Activated T-cell treated with anti-CD3 and anti-CD28 coated beads, Interleukin-2, amount 50 U/mL, for 72 hours (primary cell): ENCODE measurements around the gene MYO9B. TPM values are rescaled to one million over a fixed set of nuclear protein-coding genes. Genes with fewer than 3 reads are reported as not detected.
"Not testable (repeated sequence)": the region's sequence is repeated elsewhere in the genome, so short reads cannot be mapped to it uniquely, and the experiment has no call there.

Source experiments
- ATAC-seq, 2 donors: fragments of 150-1000 bp; cut with Tn5 transposase; replicated peaks in 1 of 2; 2 replicates each; pipeline ENCODE4 v1.10.0; 2021; ENCODE audit warnings: moderate library complexity in 2 of 2, mild to moderate bottlenecking in 1 of 2
- DNase-seq, 2 donors: peaks; one replicate each; pipeline ENCODE4 v3.0.0; 2021 to 2022; ENCODE audit warnings: mixed read lengths in 1 of 2
- H3K27ac Mint-ChIP-seq: one replicate; pipeline ENCODE4 v1.8.0; 2022; ENCODE audit warnings: mild to moderate bottlenecking, moderate library complexity, mixed read lengths
- H3K27me3 Mint-ChIP-seq: one replicate; pipeline ENCODE4 v1.8.0; 2022; ENCODE audit warnings: low read depth, mixed read lengths
- H3K36me3 Mint-ChIP-seq, 2 donors: one replicate each; pipeline ENCODE4 v1.8.0; 2022; ENCODE audit warnings: mixed read lengths in 2 of 2, mild to moderate bottlenecking in 1 of 2; ENCODE audit not compliant: insufficient read depth in 2 of 2
- H3K4me1 Mint-ChIP-seq: one replicate; pipeline ENCODE4 v1.8.0; 2022; ENCODE audit warnings: low read depth, mixed read lengths
- H3K4me3 Mint-ChIP-seq, 2 donors: one replicate each; pipeline ENCODE4 v1.8.0; 2022; ENCODE audit warnings: mild to moderate bottlenecking in 2 of 2, mixed read lengths in 2 of 2, moderate library complexity in 2 of 2
- H3K9me3 Mint-ChIP-seq, 2 donors: one replicate each; pipeline ENCODE4 v1.8.0; 2022; ENCODE audit warnings: mixed read lengths in 2 of 2
- total RNA-seq, 2 donors: library from RNA; stranded (reverse); gene quantifications; one replicate each; pipeline ENCODE4 v1.2.3, GENCODE V29; 2022

The MYO9B gene
- total RNA-seq, 2 donors from 2014 or later, result 106 to 135 TPM

DNA sequence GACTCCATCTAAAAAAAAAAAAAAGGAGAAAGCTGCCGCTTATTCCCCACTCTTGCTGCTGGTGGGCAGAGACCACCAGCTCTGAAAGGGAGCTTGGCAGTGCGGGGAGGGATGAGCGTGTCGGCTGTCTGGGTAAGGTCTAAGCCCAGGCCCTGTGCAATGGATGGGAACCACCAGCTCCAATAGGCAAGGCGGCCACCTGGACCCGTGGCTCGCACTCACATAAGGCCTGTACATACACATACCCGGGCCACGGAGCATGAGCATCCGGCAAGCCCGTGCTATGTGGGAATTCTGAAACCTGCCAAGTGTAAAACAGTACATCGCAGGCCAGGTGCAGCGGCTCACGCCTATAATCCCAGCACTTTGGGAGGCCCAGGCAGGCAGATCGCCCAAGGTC, 83.0 kb downstream of the MYO9B start:
- H3K4me3 Mint-ChIP-seq, result no peak overlapping the region
- H3K27ac Mint-ChIP-seq, result no peak overlapping the region
- DNase-seq (no peak), ATAC-seq (no peak)
- no peaks in the 10 kb centered on the region for H3K4me1 Mint-ChIP-seq
- H3K27me3 Mint-ChIP-seq, result no peaks in the 10 kb centered on the region
- peaks cover 13 to 19% of the 10 kb centered on the region in 2 donors for H3K36me3 Mint-ChIP-seq
- peaks cover 0 to 2% of the 10 kb centered on the region in 2 donors for H3K9me3 Mint-ChIP-seq

GRCh38 chr19:17159466-17160393, 84.2 kb downstream of the MYO9B start:
- no peak overlapping the region for H3K27ac Mint-ChIP-seq
- H3K9me3 Mint-ChIP-seq, result peaks cover 0 to 2% of the 10 kb centered on the region in 2 donors
- no peaks in the 10 kb centered on the region for H3K27me3 Mint-ChIP-seq
- ATAC-seq, result no peak
- H3K36me3 Mint-ChIP-seq, result peaks cover 17 to 28% of the 10 kb centered on the region in 2 donors
- no peak overlapping the region for H3K4me3 Mint-ChIP-seq
- DNase-seq, result no peak
- H3K4me1 Mint-ChIP-seq, result no peaks in the 10 kb centered on the region

DNA sequence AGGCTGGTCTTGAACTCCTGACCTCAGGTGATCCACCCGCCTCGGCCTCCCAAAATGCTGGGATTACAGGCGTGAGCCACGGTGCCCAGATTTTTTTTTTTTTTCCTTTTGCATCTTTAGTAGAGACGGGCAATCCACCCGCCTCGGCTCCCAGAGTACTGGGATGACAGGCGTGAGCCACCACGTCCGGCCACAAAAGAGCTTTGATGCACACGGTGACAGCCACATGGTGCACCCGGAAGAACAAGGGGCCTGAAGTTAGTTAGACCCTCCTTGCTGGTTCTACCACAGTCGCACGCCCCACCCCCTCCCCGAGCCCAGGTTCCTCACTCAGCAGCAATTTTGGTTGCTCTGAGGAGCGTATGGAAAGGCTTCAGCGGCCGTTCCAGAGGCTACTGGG, 85.3 kb downstream of the MYO9B start:
- H3K4me1 Mint-ChIP-seq, result no peaks in the 10 kb centered on the region
- peaks cover 0 to 2% of the 10 kb centered on the region in 2 donors for H3K9me3 Mint-ChIP-seq
- peak in 1 of 2 donors; percentile 10 for DNase-seq
- no peaks in the 10 kb centered on the region for H3K27me3 Mint-ChIP-seq
- H3K36me3 Mint-ChIP-seq, result peaks cover 17 to 28% of the 10 kb centered on the region in 2 donors
- peak in 1 of 2 donors; percentile 59 for ATAC-seq
- no peak overlapping the region for H3K4me3 Mint-ChIP-seq
- H3K27ac Mint-ChIP-seq, result no peak overlapping the region

- H3K27ac Mint-ChIP-seq, H3K4me3 Mint-ChIP-seq, H3K27me3 Mint-ChIP-seq, H3K9me3 Mint-ChIP-seq, H3K4me1 Mint-ChIP-seq, ATAC-seq, DNase-seq: not testable (repeated sequence)
- peaks cover 17 to 26% of the 10 kb centered on the region in 2 donors for H3K36me3 Mint-ChIP-seq
Observed at GRCh38 chr19:17162131-17162530, 86.6 kb downstream of the MYO9B start.

DNA sequence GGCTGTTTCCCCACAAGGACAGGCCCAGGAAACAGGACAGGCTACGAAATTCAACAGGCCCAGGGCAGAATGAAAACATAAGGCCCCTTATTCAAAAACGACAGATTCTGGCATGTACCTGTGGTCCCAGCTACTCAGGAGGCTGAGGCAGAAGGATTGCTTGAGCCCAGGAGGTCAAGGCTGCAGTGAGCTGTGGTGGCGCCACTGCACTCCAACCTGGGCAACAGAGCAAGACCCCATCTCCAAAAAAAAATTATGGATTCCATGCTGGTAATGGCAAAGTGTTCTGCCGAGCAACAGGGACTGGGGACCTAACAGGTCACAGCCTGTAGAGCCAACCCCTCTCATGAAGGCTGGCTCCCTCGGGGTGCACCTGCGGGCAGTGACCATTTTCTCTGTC, 87.0 kb downstream of the MYO9B start:
- no peak for DNase-seq
- Mint-ChIP-seq H3K4me1 (no peaks in the 10 kb centered on the region), H3K27ac (no peak overlapping the region), H3K27me3 (no peaks in the 10 kb centered on the region), H3K4me3 (no peak overlapping the region), H3K9me3 (peaks cover 0 to 2% of the 10 kb centered on the region in 2 donors), H3K36me3 (peaks cover 17 to 26% of the 10 kb centered on the region in 2 donors)
- ATAC-seq, result no peak

DNA sequence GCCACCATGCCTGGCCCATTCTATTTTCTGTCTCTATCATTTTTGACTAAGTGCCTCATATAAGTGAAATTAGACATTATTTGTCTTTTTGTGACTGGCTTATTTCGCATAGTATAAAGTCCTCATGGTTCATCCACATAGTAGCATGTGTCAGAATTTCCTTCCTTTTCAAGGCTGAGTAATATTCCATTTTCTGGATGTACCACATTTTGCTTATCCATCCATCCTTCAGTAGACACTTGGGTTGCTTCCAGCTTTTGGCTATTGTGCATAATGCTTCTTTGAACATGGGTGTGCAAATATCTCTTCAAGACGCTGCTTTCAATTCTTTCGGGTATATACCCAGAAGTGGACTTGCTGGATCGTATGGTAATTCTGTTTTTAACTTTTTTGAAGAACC, 88.1 kb downstream of the MYO9B start:
- peaks cover 20 to 26% of the 10 kb centered on the region in 2 donors for H3K36me3 Mint-ChIP-seq

DNA sequence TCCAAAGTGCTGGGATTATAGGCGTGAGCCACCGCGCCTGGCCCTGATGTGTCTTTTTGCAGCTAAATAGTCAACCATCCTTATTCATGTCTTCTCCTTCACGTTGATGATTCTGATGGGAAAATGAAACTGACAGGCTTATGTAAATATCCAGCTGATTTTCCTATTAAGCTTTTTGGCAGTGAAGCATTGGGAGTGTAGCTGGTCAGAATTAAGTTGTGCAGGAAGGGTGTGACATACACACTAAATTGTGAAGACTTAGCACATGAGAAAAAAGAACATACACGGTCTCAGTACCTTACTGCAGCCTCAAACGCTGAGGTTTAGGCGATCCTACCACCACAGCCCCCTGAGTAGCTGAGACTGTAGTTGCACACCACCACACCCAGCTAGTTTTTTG, 89.1 kb downstream of the MYO9B start:
- Mint-ChIP-seq H3K36me3 (peaks cover 22 to 30% of the 10 kb centered on the region in 2 donors), H3K4me1 (no peaks in the 10 kb centered on the region), H3K27ac (no peak overlapping the region), H3K4me3 (no peak overlapping the region), H3K27me3 (no peaks in the 10 kb centered on the region), H3K9me3 (peaks cover 0 to 2% of the 10 kb centered on the region in 2 donors)
- no peak for DNase-seq
- no peak for ATAC-seq

More for the DNA sequence above, 88.1 kb downstream of the MYO9B start:
- Mint-ChIP-seq H3K4me3 (no peak overlapping the region), H3K27me3 (no peaks in the 10 kb centered on the region), H3K27ac (no peak overlapping the region), H3K4me1 (no peaks in the 10 kb centered on the region), H3K9me3 (peaks cover 0 to 2% of the 10 kb centered on the region in 2 donors)
- ATAC-seq, result no peak
- DNase-seq, result no peak

- Mint-ChIP-seq H3K36me3 (peaks cover 18 to 30% of the 10 kb centered on the region in 2 donors), H3K9me3 (peaks cover 0 to 2% of the 10 kb centered on the region in 2 donors), H3K4me3 (no peak overlapping the region), H3K27ac (no peak overlapping the region), H3K4me1 (peaks cover 7% of the 10 kb centered on the region), H3K27me3 (no peaks in the 10 kb centered on the region)
- no peak for DNase-seq
- ATAC-seq, result no peak
Observed at GRCh38 chr19:17165715-17166114, 90.1 kb downstream of the MYO9B start.

DNA sequence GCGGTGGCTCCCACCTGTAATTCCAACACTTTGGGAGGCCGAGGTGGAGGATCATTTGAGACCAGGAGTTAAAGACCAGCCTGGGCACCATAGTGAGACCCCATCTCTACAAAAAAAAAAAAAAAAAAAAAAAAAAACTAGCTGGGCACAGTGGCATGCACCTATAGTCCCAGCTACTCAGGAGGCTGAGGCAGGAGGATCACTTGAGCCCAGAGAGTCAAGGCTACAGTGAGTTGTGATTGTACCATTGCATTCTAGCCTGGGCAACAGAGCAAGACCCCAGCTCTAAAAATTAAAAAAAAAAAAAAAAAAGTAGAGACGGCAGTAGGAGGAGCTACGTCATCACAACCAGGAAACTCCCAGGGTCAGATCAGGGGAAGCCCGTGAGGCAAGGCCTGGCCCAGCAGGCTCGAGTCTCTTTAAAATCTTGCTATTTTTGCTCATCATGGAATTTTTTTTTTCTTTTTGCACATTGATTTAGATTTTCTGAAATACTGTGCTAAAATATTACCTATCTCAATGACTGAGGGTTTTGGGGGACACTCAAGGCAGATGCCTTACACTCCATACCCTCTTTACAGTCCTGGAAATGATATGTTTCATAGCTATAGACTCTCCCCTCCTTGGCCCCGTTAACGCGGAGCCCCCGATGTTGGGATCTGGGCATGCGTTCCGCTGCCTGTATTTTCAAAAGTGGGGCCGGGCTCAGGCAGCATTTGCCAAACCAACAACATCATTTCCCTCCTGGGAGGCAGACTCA, 95.1 kb downstream of the MYO9B start:
- Mint-ChIP-seq H3K27ac (peak overlapping the region; percentile 81), H3K36me3 (peaks cover 11 to 16% of the 10 kb centered on the region in 2 donors), H3K27me3 (no peaks in the 10 kb centered on the region), H3K4me3 (no peak overlapping the region), H3K4me1 (peaks cover 24% of the 10 kb centered on the region), H3K9me3 (no peaks in the 10 kb centered on the region)
- DNase-seq (peak; percentile 30 to 36), ATAC-seq (peak; percentile 61 to 80)

GRCh38 chr19:17171874-17172273, 96.3 kb downstream of the MYO9B start:
- no peak for ATAC-seq
- Mint-ChIP-seq H3K9me3 (no peaks in the 10 kb centered on the region), H3K4me1 (peaks cover 24% of the 10 kb centered on the region), H3K4me3 (no peak overlapping the region), H3K27me3 (no peaks in the 10 kb centered on the region), H3K36me3 (peaks cover 11 to 22% of the 10 kb centered on the region in 2 donors), H3K27ac (no peak overlapping the region)
- no peak for DNase-seq

DNA sequence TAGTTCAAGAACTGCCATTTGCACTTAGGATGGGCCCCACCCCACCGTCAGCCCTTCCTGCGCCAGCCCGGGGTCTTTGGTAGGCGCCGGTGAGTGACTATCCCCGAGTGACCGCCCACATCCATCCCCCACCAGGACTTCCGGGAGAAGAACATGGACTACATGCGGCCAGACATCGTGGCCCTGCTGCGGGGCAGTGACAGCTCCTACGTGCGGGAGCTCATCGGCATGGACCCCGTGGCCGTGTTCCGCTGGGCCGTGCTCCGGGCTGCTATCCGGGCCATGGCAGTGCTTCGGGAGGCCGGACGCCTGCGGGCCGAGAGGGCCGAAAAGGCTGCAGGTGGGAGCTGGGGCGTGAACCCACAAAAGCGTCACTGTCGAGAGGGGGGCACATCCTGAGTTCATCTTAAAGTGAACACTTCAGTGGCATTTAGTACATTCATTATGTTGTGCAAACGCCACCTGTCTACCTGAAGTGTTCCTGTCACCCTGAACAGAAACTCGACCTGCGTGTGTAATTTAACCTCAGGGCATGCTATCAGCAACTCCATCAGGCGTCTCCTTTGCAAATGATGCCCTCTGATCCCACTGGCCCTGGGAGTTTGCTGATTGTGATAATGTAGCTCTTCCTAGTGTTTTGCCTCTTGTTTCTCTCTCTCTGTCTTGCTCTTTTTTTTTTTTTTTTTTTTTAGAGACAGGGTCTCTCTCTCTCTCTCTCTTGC, 97.2 kb downstream of the MYO9B start:
- peaks cover 11 to 22% of the 10 kb centered on the region in 2 donors for H3K36me3 Mint-ChIP-seq
- H3K27me3 Mint-ChIP-seq, result no peaks in the 10 kb centered on the region
- no peak overlapping the region for H3K4me3 Mint-ChIP-seq
- H3K27ac Mint-ChIP-seq, result peak overlapping the region; percentile 82
- DNase-seq (no peak), ATAC-seq (no peak)
- H3K4me1 Mint-ChIP-seq, result peaks cover 24% of the 10 kb centered on the region
- no peaks in the 10 kb centered on the region for H3K9me3 Mint-ChIP-seq

GRCh38 chr19:17178291-17178690, 102.7 kb downstream of the MYO9B start:
- DNase-seq, result no peak
- peaks cover 5 to 12% of the 10 kb centered on the region in 2 donors for H3K36me3 Mint-ChIP-seq
- peaks cover 11% of the 10 kb centered on the region for H3K4me1 Mint-ChIP-seq
- H3K9me3 Mint-ChIP-seq, result no peaks in the 10 kb centered on the region
- H3K27me3 Mint-ChIP-seq, result no peaks in the 10 kb centered on the region
- H3K27ac Mint-ChIP-seq, result no peak overlapping the region
- H3K4me3 Mint-ChIP-seq, result no peak overlapping the region
- no peak for ATAC-seq
